Hepatocyte (in vitro differentiated cells): ENCODE measurements around the gene TES. TPM values are rescaled to one million over a fixed set of nuclear protein-coding genes. Genes with fewer than 3 reads are reported as not detected.

Experiments used
- DNase-seq: peaks from one replicate; pipeline ENCODE4 v3.0.0-alpha.2; 2016; ENCODE audit warnings: low spot score
- H2AFZ ChIP-seq: fragments of 200-600 bp; sonication (generic); 2 replicates; pipeline ENCODE4 v1.6.0; 2016; ENCODE audit warnings: antibody characterized with exemption, mild to moderate bottlenecking
- H3K27ac ChIP-seq: fragments of 200-600 bp; sonication (generic); 2 replicates; pipeline ENCODE4 v1.5.1; 2016; ENCODE audit warnings: mild to moderate bottlenecking
- H3K27me3 ChIP-seq: fragments of 200-600 bp; sonication (generic); 2 replicates; pipeline ENCODE4 v1.6.1; 2016
- H3K36me3 ChIP-seq: fragments of 200-600 bp; sonication (generic); replicated peaks from 2 replicates; pipeline ENCODE4 v1.5.1; 2016; ENCODE audit warnings: low read depth; ENCODE audit not compliant: insufficient read depth
- H3K4me1 ChIP-seq: fragments of 200-600 bp; sonication (generic); 2 replicates; pipeline ENCODE4 v1.5.1; 2016; ENCODE audit warnings: mild to moderate bottlenecking, moderate library complexity; ENCODE audit not compliant: insufficient read depth
- H3K4me2 ChIP-seq: fragments of 200-600 bp; sonication (generic); 2 replicates; pipeline ENCODE4 v1.6.0; 2016
- H3K4me3 ChIP-seq: fragments of 200-600 bp; sonication (generic); 2 replicates; pipeline ENCODE4 v1.5.1; 2016; ENCODE audit warnings: mild to moderate bottlenecking
- H3K79me2 ChIP-seq: fragments of 200-600 bp; sonication (generic); 2 replicates; pipeline ENCODE4 v1.6.0; 2017; ENCODE audit warnings: mild to moderate bottlenecking
- H3K9me2 ChIP-seq: fragments of 200-600 bp; sonication (generic); replicated peaks from 2 replicates; pipeline ENCODE4 v1.6.0; 2017; ENCODE audit warnings: mild to moderate bottlenecking; ENCODE audit not compliant: insufficient read depth
- H3K9me3 ChIP-seq: fragments of 200-600 bp; sonication (generic); 2 replicates; pipeline ENCODE4 v1.5.1; 2016; ENCODE audit warnings: low read depth, mild to moderate bottlenecking
- H4K20me1 ChIP-seq: fragments of 200-600 bp; sonication (generic); 2 replicates; pipeline ENCODE4 v1.6.0; 2016; ENCODE audit warnings: mild to moderate bottlenecking; ENCODE audit not compliant: insufficient read depth, poor library complexity, severe bottlenecking
- EZH2 ChIP-seq: fragments of 200-600 bp; sonication (generic); IDR thresholded peaks from 2 replicates; pipeline ENCODE4 v1.6.1; 2016; ENCODE audit warnings: antibody characterized with exemption, mild to moderate bottlenecking, borderline replicate concordance
- EZH2phosphoT487 ChIP-seq: fragments of 200-600 bp; sonication (generic); IDR thresholded peaks from one replicate; pipeline ENCODE4 v1.6.1; 2018; ENCODE audit warnings: antibody characterized with exemption, mild to moderate bottlenecking, low read depth, moderate library complexity; ENCODE audit not compliant: unreplicated experiment, severe bottlenecking
- WGBS: methylation state at CpG from one replicate; pipeline ENCODE4 v1.1.6; 2016; ENCODE audit warnings: low lambda C conversion rate; ENCODE audit errors: missing lambda C conversion rate; 5-methylcytosine and 5-hydroxymethylcytosine counted together
- polyA plus RNA-seq: library from polyadenylated mRNA; unstranded; fragments of >200 nt; fragmentation: Nextera tagmentation; extraction: Ambion mirVana; gene quantifications from 2 replicates; pipeline ENCODE4 v1.2.1, GENCODE V29; 2016
- total RNA-seq: library from RNA; depleted of rRNA; stranded (reverse); fragments of >200 nt; gene quantifications from 2 replicates; pipeline ENCODE4 v1.2.3, GENCODE V29; 2014
- TF ChIP-seq, protein P1 (sequence below): fragments of 200-600 bp; sonication (generic); IDR thresholded peaks from 2 replicates; pipeline ENCODE4 v1.5.1; 2016; ENCODE audit warnings: antibody characterized with exemption, mild to moderate bottlenecking; ENCODE audit not compliant: poor library complexity

TES gene
- total RNA-seq (122 and 129 TPM in 2 replicates), polyA plus RNA-seq (75.2 and 83.2 TPM in 2 replicates)

DNA sequence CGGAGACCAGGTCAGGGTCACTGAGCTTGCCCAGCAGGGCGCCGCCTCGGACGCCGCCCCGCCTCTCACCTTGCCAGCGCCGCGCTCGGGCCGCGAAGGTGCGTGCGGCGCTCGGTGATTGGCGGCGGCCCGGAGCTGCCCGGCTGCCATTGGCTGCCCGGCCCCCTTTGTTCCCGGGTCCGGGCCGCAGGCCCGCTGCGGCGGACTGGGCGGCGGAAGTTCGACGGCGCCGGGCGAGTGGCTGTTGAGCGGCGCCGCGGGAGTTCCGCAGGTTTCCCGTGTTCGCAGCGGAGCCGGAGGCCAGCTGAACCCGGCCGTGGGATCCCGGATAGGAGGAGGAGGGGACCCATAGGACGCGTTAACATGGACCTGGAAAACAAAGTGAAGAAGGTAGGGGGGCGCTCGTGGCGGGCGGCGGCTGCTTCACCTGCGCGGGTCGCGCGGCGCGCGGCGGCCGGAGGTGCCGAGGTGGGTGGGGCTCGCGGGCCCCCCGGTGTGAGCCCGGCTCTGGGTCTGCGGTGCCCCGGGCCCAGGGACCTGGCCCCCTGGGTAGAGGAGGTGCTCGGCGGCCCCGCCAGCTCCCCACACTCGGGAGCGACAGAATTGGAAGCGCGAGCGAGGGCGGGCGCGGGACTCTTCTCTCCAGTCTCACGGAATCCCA is at the start of gene TES:
TES (plus strand) TSS at position 195 of the 661 bp plus-strand sequence; CDS start at position 364, 169 bp downstream.
- peak; percentile 92 for DNase-seq
- WGBS: under 1% methylated on average over 79 of the region's 83 CpGs
- TF ChIP-seq, protein P1, sequence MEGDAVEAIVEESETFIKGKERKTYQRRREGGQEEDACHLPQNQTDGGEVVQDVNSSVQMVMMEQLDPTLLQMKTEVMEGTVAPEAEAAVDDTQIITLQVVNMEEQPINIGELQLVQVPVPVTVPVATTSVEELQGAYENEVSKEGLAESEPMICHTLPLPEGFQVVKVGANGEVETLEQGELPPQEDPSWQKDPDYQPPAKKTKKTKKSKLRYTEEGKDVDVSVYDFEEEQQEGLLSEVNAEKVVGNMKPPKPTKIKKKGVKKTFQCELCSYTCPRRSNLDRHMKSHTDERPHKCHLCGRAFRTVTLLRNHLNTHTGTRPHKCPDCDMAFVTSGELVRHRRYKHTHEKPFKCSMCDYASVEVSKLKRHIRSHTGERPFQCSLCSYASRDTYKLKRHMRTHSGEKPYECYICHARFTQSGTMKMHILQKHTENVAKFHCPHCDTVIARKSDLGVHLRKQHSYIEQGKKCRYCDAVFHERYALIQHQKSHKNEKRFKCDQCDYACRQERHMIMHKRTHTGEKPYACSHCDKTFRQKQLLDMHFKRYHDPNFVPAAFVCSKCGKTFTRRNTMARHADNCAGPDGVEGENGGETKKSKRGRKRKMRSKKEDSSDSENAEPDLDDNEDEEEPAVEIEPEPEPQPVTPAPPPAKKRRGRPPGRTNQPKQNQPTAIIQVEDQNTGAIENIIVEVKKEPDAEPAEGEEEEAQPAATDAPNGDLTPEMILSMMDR: no peak
- TF ChIP-seq EZH2phosphoT487: no peak
- TF ChIP-seq EZH2: no peak
- no peaks in the 10 kb centered on the region for H3K36me3 ChIP-seq
- H3K27me3 ChIP-seq: no peaks in the 10 kb centered on the region
- H3K79me2 ChIP-seq: peaks cover 39% of the 10 kb centered on the region
- no peaks in the 10 kb centered on the region for H3K9me3 ChIP-seq
- no peaks in the 10 kb centered on the region for H4K20me1 ChIP-seq
- H3K4me1 ChIP-seq: peaks cover 17% of the 10 kb centered on the region
- H3K4me2 ChIP-seq: peak within 1 kb of the TSS; percentile 73
- peak within 1 kb of the TSS; percentile 74 for H2AFZ ChIP-seq
- H3K4me3 ChIP-seq: peak within 1 kb of the TSS; percentile 78
- H3K27ac ChIP-seq: peak within 1 kb of the TSS; percentile 98
- no peaks in the 10 kb centered on the region for H3K9me2 ChIP-seq

GRCh38 chr7:116161728-116162127 is 48.6 kb upstream of the TES start:
- H3K36me3 ChIP-seq: no peaks in the 10 kb centered on the region
- H2AFZ ChIP-seq: no peak overlapping the region
- H3K4me3 ChIP-seq: no peak overlapping the region
- H4K20me1 ChIP-seq: no peaks in the 10 kb centered on the region
- H3K4me1 ChIP-seq: peaks cover 10% of the 10 kb centered on the region
- no peak for DNase-seq
- H3K27ac ChIP-seq: no peak overlapping the region
- no peaks in the 10 kb centered on the region for H3K9me2 ChIP-seq
- H3K79me2 ChIP-seq: no peaks in the 10 kb centered on the region
- H3K9me3 ChIP-seq: no peaks in the 10 kb centered on the region
- no peak overlapping the region for H3K4me2 ChIP-seq
- TF ChIP-seq EZH2phosphoT487: no peak
- TF ChIP-seq EZH2: no peak
- TF ChIP-seq, protein P1: no peak
- no peaks in the 10 kb centered on the region for H3K27me3 ChIP-seq

- H3K27ac ChIP-seq: no peak overlapping the region
- no peaks in the 10 kb centered on the region for H4K20me1 ChIP-seq
- no peak overlapping the region for H2AFZ ChIP-seq
- no peaks in the 10 kb centered on the region for H3K36me3 ChIP-seq
- H3K4me3 ChIP-seq: no peak overlapping the region
- no peak for TF ChIP-seq EZH2
- TF ChIP-seq, protein P1: no peak
- peaks cover 10% of the 10 kb centered on the region for H3K4me1 ChIP-seq
- H3K9me2 ChIP-seq: no peaks in the 10 kb centered on the region
- no peaks in the 10 kb centered on the region for H3K9me3 ChIP-seq
- no peak overlapping the region for H3K4me2 ChIP-seq
- no peak for DNase-seq
- H3K27me3 ChIP-seq: no peaks in the 10 kb centered on the region
- no peaks in the 10 kb centered on the region for H3K79me2 ChIP-seq
Observed at GRCh38 chr7:116162254-116162653, 48.1 kb upstream of the TES start.

DNA sequence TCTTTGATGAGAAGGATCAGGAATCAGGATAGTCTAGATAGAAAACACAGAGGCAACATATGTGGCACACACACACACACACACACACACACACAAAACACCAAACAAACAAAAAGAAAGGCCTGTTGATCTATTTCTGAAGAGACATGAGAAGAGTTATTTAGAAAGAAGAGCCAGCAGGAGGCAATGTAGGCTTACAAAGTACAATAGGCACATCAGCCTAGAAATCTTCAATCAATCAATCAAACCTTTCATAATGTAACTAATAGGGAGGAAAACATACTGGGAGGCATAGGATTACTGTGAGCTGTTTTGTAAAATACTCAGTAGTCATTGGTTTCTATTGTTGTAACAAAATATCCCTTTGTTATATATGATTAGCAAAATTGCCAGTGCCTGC is 47.3 kb upstream of the TES start:
- no peak overlapping the region for H2AFZ ChIP-seq
- TF ChIP-seq, protein P1: no peak
- TF ChIP-seq EZH2phosphoT487 (no peak), EZH2 (no peak)
- no peaks in the 10 kb centered on the region for H3K9me3 ChIP-seq
- no peak for DNase-seq
- H3K4me3 ChIP-seq: no peak overlapping the region
- H3K27ac ChIP-seq: no peak overlapping the region
- H3K9me2 ChIP-seq: no peaks in the 10 kb centered on the region
- H3K27me3 ChIP-seq: no peaks in the 10 kb centered on the region
- H3K79me2 ChIP-seq: no peaks in the 10 kb centered on the region
- no peaks in the 10 kb centered on the region for H3K36me3 ChIP-seq
- H3K4me1 ChIP-seq: peaks cover 10% of the 10 kb centered on the region
- no peak overlapping the region for H3K4me2 ChIP-seq
- no peaks in the 10 kb centered on the region for H4K20me1 ChIP-seq
